Stomach (tissue), 9 donors: ENCODE measurements around the gene ERF. TPM values are rescaled to one million over a fixed set of nuclear protein-coding genes. Genes with fewer than 3 reads are reported as not detected.

Experiments
- DNase-seq, 2 donors: peaks; one replicate each; pipeline versions ENCODE4 v3.0.0 to v3.0.0-alpha.2; 2013 to 2019
- H3K27ac ChIP-seq, 5 donors: fragments of 200-600 bp in 4 of 5; sonication (generic) in 4 of 5; one replicate each; pipeline ENCODE4 v1.5.1; 2013 to 2019; ENCODE audit warnings: mild to moderate bottlenecking in 1 of 5, moderate library complexity in 1 of 5
- H3K27me3 ChIP-seq, 3 donors: fragments of 200-600 bp; sonication (generic); one replicate each; pipeline ENCODE4 v1.5.1; 2017 to 2019; ENCODE audit warnings: mixed run types in 1 of 3
- H3K36me3 ChIP-seq, 4 donors: fragments of 200-600 bp; sonication (generic); 1 replicate in 3 of 4; 2 replicates in 1 of 4; pipeline ENCODE4 v1.5.1; 2016 to 2019
- H3K4me1 ChIP-seq, 4 donors: fragments of 200-600 bp; sonication (generic); one replicate each; pipeline ENCODE4 v1.5.1; 2016 to 2019
- H3K4me3 ChIP-seq, 4 donors: fragments of 200-600 bp; sonication (generic) in 3 of 4; one replicate each; pipeline ENCODE4 v1.5.1; 2016 to 2019; ENCODE audit warnings: mild to moderate bottlenecking in 1 of 4
- H3K9me3 ChIP-seq, 4 donors: fragments of 200-600 bp; sonication (generic); one replicate each; pipeline ENCODE4 v1.5.1; 2016 to 2019
- CTCF ChIP-seq, 7 experiments: fragments of 450-650 bp in 4 of 7; fragments of 200-600 bp in 3 of 7; sonication (generic) in 3 of 7; IDR thresholded peaks; one replicate each; pipeline ENCODE4 v1.5.1; 2016 to 2019; ENCODE audit warnings: antibody characterized with exemption in 7 of 7, control low read depth in 2 of 7, mild to moderate bottlenecking in 1 of 7
- EP300 ChIP-seq: sonication (generic); formaldehyde crosslinking; IDR thresholded peaks from one replicate; pipeline ENCODE4 v1.6.1; 2017; ENCODE audit warnings: antibody characterized with exemption
- POLR2A ChIP-seq, 4 donors: fragments of 450-650 bp; IDR thresholded peaks; one replicate each; pipeline ENCODE4 v1.6.1; 2016; ENCODE audit warnings: antibody characterized with exemption in 4 of 4, control low read depth in 2 of 4, mild to moderate bottlenecking in 1 of 4, moderate library complexity in 1 of 4
- POLR2AphosphoS5 ChIP-seq, 3 donors: sonication (generic); formaldehyde crosslinking; IDR thresholded peaks; one replicate each; pipeline ENCODE4 v1.6.1; 2016; ENCODE audit warnings: antibody characterized with exemption in 3 of 3
- WGBS, 5 donors: extraction: QIAGEN DNeasy Blood & Tissue Kit in 3 of 5; methylation state at CpG; one replicate each; pipeline versions ENCODE4 v1.1.5 to v1.1.7; 2013 to 2018; 5-methylcytosine and 5-hydroxymethylcytosine counted together
- intact Hi-C: fragments of 100-400 bp; cut with DNase I; formaldehyde crosslinking; loops from one replicate; pipeline ENCODE4 v1.15.1; 2023; ENCODE audit warnings: low total_unique reads
- polyA plus RNA-seq, 3 donors: library from polyadenylated mRNA; stranded (reverse); fragments of 200-250 nt; gene quantifications; one replicate each; pipeline ENCODE4 v1.2.3, GENCODE V29; 2013
- total RNA-seq, 5 donors: library from RNA; depleted of rRNA; stranded (reverse); fragments of >200 nt; gene quantifications; one replicate each; pipeline versions ENCODE4 v1.1.0 to v1.2.3, GENCODE V29; 2014 to 2016
- donor health status: healthy with polysubstance abuse.
- donor health status: Bipolar disorder and iron deficiency.
- donor health status: healthy.

ERF gene
- total and polyA plus RNA-seq, 8 donors: 11.6 to 118 (median 30.8) TPM

GRCh38 chr19:42246143-42246921 is 8.6 kb downstream of the ERF start:
- H3K36me3 ChIP-seq: peaks cover 17 to 36% (median 26%) of the 10 kb centered on the region in 4 donors
- H3K9me3 ChIP-seq: no peaks in the 10 kb centered on the region
- no peak overlapping the region for H3K4me3 ChIP-seq
- peaks cover 38 to 81% (median 57%) of the 10 kb centered on the region in 4 donors for H3K4me1 ChIP-seq
- intact Hi-C loops: loop anchor here (5.0 kb wide), 1 partner anchor 41 kb away; no protein-coding TSS in a partner anchor
- peak overlapping the region in 4 of 5 donors; percentile 48 to 97 (median 83) for H3K27ac ChIP-seq
- DNase-seq: peak; percentile 73 to 85
- TF ChIP-seq CTCF (IDR thresholded peaks at IDR 0.05): peak in 5 of 7 experiments; percentile 43 to 74 (median 58)
- TF ChIP-seq EP300: no peak
- TF ChIP-seq POLR2A (IDR thresholded peaks at IDR 0.05): no peak
- TF ChIP-seq POLR2AphosphoS5 (IDR thresholded peaks at IDR 0.05): peak in 2 of 3 donors; percentile 40 to 72
- H3K27me3 ChIP-seq: no peaks in the 10 kb centered on the region
- 15 to 30% (median 26%) methylated on average over 7 to 10 of the region's 10 CpGs for WGBS, 5 donors

- intact Hi-C loops: loop anchor here (5.0 kb wide), 1 partner anchor 42 kb away; no protein-coding TSS in a partner anchor
- no peak for DNase-seq
- no peaks in the 10 kb centered on the region for H3K9me3 ChIP-seq
- TF ChIP-seq POLR2A (IDR thresholded peaks at IDR 0.05) (no peak), CTCF (IDR thresholded peaks at IDR 0.05) (no peak), EP300 (no peak), POLR2AphosphoS5 (IDR thresholded peaks at IDR 0.05) (no peak)
- H3K27me3 ChIP-seq: no peaks in the 10 kb centered on the region
- peaks cover 37 to 81% (median 57%) of the 10 kb centered on the region in 4 donors for H3K4me1 ChIP-seq
- 70 to 74% (median 73%) methylated on average over 10 of the region's 10 CpGs for WGBS, 5 donors
- peaks cover 18 to 38% (median 27%) of the 10 kb centered on the region in 4 donors for H3K36me3 ChIP-seq
- H3K27ac ChIP-seq: peak overlapping the region; percentile 39 to 97 (median 91)
- peak overlapping the region in 3 of 4 donors; percentile 88 to 95 (median 90) for H3K4me3 ChIP-seq
Observed at GRCh38 chr19:42245231-42245630, 9.7 kb downstream of the ERF start.

GRCh38 chr19:42244347-42245220 is 10.3 kb downstream of the ERF start:
- Histone ChIP-seq H3K9me3 (no peaks in the 10 kb centered on the region), H3K27ac (peak overlapping the region; percentile 88 to 97 (median 94)), H3K4me1 (peaks cover 31 to 81% (median 59%) of the 10 kb centered on the region in 4 donors), H3K27me3 (no peaks in the 10 kb centered on the region), H3K36me3 (peaks cover 21 to 38% (median 27%) of the 10 kb centered on the region in 4 donors), H3K4me3 (peak overlapping the region; percentile 88 to 96 (median 92))
- peak; percentile 21 for TF ChIP-seq EP300
- TF ChIP-seq POLR2AphosphoS5 (IDR thresholded peaks at IDR 0.05): peak; percentile 58 to 91 (median 74)
- peak in 5 of 7 experiments; percentile 18 to 78 (median 41) for TF ChIP-seq CTCF (IDR thresholded peaks at IDR 0.05)
- no peak for TF ChIP-seq POLR2A (IDR thresholded peaks at IDR 0.05)
- intact Hi-C loops: loop anchor here (5.0 kb wide), 1 partner anchor 43 kb away; no protein-coding TSS in a partner anchor
- peak; percentile 92 to 98 for DNase-seq
- 1 to 2% (median 1%) methylated on average over 45 of the region's 45 CpGs for WGBS, 5 donors
